SK-N-SH treated with all-trans-retinoic acid at 6 μM for 48 hours (cell line): ENCODE data around the gene SGK1.

Source experiments
- ATAC-seq: fragments of 200-7000 bp; cut with Tn5 transposase; 3 replicates; pipeline ENCODE4 v1.9.1; 2020; ENCODE audit warnings: mild to moderate bottlenecking, moderate library complexity
- CSDC2 ChIP-seq: fragments of 250-450 bp; sonication (Bioruptor Pico); IDR thresholded peaks from 2 replicates; pipeline ENCODE4 v1.5.0; 2020; ENCODE audit warnings: mild to moderate bottlenecking, moderate library complexity
- GLIS3 ChIP-seq: fragments of 250-450 bp; sonication (Bioruptor Pico); IDR thresholded peaks from 2 replicates; pipeline ENCODE4 v1.5.0; 2020; ENCODE audit warnings: mild to moderate bottlenecking, moderate library complexity
- ISL1 ChIP-seq: fragments of 250-450 bp; sonication (Bioruptor Pico); IDR thresholded peaks from 2 replicates; pipeline ENCODE4 v2.1.2; 2022; ENCODE audit warnings: mild to moderate bottlenecking, moderate library complexity
- PPARA ChIP-seq: fragments of 250-450 bp; sonication (Bioruptor Pico); IDR thresholded peaks from 2 replicates; pipeline ENCODE4 v1.5.0; 2020; ENCODE audit warnings: mild to moderate bottlenecking, borderline replicate concordance
- RARB ChIP-seq: fragments of 250-450 bp; sonication (Bioruptor Pico); IDR thresholded peaks from 2 replicates; pipeline ENCODE4 v1.8.0; 2021; ENCODE audit warnings: mild to moderate bottlenecking, moderate library complexity
- TCF4 ChIP-seq: fragments of 250-450 bp; sonication (Bioruptor Pico); IDR thresholded peaks from 2 replicates; pipeline ENCODE4 v1.8.0; 2021; ENCODE audit warnings: mild to moderate bottlenecking, moderate library complexity, borderline replicate concordance
- ZC3H10 ChIP-seq: fragments of 250-450 bp; sonication (Bioruptor Pico); IDR thresholded peaks from 2 replicates; pipeline ENCODE4 v1.5.1; 2021; ENCODE audit warnings: mild to moderate bottlenecking, moderate library complexity
- ZFP3 ChIP-seq: fragments of 250-450 bp; sonication (Bioruptor Pico); IDR thresholded peaks from 2 replicates; pipeline ENCODE4 v1.5.0; 2020; ENCODE audit warnings: mild to moderate bottlenecking, moderate library complexity
- ZNF565 ChIP-seq: fragments of 450-650 bp; formaldehyde crosslinking; conservative IDR thresholded peaks from 2 replicates; pipeline ENCODE4 v1.5.0; 2020; ENCODE audit warnings: low read depth, mild to moderate bottlenecking, moderate library complexity
- ZNF8 ChIP-seq: fragments of 450-650 bp; formaldehyde crosslinking; IDR thresholded peaks from 2 replicates; pipeline ENCODE4 v1.5.0; 2020; ENCODE audit warnings: mild to moderate bottlenecking, moderate library complexity
- TF ChIP-seq, protein P1 (sequence below): fragments of 250-450 bp; sonication (Bioruptor Pico); IDR thresholded peaks from 2 replicates; pipeline ENCODE4 v1.5.1; 2021; ENCODE audit warnings: mild to moderate bottlenecking, moderate library complexity
- TF ChIP-seq, protein P2 (sequence below): fragments of 250-450 bp; sonication (Bioruptor Pico); IDR thresholded peaks from 2 replicates; pipeline ENCODE4 v1.5.1; 2020; ENCODE audit warnings: low read depth, mild to moderate bottlenecking, moderate library complexity
- TF ChIP-seq, protein P3 (sequence below): fragments of 250-450 bp; sonication (Bioruptor Pico); IDR thresholded peaks from 2 replicates; pipeline ENCODE4 v1.8.0; 2020; ENCODE audit warnings: mild to moderate bottlenecking, moderate library complexity, borderline replicate concordance
- TF ChIP-seq, protein P4 (sequence below): fragments of 250-450 bp; sonication (Bioruptor Pico); IDR thresholded peaks from 2 replicates; pipeline ENCODE4 v1.5.0; 2020; ENCODE audit warnings: mild to moderate bottlenecking, moderate library complexity

Gene SGK1

DNA sequence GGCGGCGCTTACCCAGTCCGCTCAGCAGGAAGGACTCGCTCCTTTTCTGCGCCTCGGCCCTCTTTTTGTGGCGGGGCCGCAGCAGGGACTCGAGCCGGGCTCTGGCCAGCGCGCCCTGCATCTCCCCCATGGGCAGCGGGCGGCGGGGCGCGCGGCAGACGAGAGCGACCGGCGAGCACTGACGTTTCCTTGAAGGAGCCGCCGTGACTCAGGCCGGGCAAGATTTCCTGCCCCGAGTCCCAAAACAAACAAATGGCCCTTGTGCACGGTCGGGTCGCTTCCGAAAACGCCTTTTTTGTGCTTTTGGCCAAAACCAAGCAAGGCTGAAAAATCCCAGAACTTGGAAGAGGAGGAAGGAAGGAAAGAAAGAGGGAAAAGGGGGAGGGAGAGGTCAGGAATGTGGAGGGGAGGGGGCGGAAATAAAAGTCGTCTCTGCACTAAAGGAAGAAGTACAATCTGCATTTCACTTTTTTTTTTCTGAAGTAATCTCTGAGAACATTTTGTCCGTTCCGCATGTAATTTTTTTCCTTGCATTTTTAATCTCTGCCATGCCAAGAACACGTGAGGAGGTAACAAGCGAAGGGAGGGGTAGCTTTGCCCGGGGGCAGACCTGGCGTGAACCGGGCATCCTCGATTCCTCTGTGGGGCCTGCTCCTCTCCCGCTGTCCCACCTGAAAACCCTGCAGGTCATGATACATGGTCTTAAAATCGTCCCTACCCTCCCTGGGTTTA is 142.2 kb downstream of the SGK1 start:
- ATAC-seq, result peak; percentile 38
- TF ChIP-seq RARB (no peak), ZNF565 (CRISPR knock-in tag) (no peak), PPARA (CRISPR knock-in tag) (no peak), TCF4 (CRISPR knock-in tag) (no peak), GLIS3 (CRISPR knock-in tag) (no peak), ZFP3 (CRISPR knock-in tag) (no peak), ZNF8 (no peak), ZC3H10 (no peak)
- TF ChIP-seq, protein P1, sequence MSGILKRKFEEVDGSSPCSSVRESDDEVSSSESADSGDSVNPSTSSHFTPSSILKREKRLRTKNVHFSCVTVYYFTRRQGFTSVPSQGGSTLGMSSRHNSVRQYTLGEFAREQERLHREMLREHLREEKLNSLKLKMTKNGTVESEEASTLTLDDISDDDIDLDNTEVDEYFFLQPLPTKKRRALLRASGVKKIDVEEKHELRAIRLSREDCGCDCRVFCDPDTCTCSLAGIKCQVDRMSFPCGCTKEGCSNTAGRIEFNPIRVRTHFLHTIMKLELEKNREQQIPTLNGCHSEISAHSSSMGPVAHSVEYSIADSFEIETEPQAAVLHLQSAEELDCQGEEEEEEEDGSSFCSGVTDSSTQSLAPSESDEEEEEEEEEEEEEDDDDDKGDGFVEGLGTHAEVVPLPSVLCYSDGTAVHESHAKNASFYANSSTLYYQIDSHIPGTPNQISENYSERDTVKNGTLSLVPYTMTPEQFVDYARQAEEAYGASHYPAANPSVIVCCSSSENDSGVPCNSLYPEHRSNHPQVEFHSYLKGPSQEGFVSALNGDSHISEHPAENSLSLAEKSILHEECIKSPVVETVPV (CRISPR knock-in tag), result no peak
- TF ChIP-seq, protein P2, sequence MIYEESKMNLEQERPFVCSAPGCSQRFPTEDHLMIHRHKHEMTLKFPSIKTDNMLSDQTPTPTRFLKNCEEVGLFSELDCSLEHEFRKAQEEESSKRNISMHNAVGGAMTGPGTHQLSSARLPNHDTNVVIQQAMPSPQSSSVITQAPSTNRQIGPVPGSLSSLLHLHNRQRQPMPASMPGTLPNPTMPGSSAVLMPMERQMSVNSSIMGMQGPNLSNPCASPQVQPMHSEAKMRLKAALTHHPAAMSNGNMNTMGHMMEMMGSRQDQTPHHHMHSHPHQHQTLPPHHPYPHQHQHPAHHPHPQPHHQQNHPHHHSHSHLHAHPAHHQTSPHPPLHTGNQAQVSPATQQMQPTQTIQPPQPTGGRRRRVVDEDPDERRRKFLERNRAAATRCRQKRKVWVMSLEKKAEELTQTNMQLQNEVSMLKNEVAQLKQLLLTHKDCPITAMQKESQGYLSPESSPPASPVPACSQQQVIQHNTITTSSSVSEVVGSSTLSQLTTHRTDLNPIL (CRISPR knock-in tag), result no peak
- TF ChIP-seq, protein P3, sequence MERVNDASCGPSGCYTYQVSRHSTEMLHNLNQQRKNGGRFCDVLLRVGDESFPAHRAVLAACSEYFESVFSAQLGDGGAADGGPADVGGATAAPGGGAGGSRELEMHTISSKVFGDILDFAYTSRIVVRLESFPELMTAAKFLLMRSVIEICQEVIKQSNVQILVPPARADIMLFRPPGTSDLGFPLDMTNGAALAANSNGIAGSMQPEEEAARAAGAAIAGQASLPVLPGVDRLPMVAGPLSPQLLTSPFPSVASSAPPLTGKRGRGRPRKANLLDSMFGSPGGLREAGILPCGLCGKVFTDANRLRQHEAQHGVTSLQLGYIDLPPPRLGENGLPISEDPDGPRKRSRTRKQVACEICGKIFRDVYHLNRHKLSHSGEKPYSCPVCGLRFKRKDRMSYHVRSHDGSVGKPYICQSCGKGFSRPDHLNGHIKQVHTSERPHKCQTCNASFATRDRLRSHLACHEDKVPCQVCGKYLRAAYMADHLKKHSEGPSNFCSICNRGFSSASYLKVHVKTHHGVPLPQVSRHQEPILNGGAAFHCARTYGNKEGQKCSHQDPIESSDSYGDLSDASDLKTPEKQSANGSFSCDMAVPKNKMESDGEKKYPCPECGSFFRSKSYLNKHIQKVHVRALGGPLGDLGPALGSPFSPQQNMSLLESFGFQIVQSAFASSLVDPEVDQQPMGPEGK (CRISPR knock-in tag), result no peak; the same call in 1 of the 2 replicates

DNA sequence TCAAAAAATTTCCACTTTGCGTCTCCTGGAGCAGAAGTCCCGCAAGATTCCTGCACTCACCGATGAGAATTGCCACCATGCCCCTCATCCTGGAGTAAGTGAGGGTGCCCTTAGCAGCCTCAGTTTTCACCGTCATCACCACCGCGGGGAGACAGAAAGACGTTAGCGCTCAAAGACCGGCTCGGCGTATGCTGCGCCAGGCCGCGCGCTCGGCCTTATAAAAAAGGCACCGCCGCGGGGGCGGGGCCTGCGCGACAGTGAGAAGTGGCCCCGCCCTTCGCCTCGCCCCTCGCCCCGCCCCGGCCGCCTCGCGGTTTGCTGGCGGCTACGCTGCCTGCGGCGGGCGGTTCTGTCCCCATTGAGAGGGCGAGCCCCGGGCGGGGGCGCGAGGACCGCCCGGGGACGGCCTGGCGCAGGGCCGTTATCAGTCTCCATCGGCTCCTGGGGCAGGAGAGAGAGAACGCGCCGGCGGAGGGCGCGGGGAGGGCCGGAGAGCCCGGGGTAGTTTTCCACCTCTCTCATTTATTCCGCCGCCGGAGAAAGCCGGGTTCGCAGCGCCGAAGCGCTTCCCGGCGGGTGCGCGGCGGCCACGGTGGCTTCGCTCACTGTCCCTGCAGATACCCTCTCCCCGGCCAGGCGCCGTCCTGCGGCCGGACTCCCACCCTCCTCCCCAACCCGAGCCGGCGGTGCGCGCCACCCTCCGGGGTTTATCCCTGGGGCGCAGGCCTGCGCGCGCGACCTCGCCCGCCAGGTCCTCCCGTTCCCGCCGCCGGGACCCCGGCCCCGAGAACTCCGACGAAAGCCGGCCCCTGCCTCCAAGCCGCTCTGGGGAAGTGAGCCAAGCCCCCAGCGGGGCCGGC is 143.0 kb downstream of the SGK1 start:
- ATAC-seq, result peak; percentile 77
- peak; percentile 58; the same call in 1 of the 2 replicates for TF ChIP-seq ZFP3 (CRISPR knock-in tag)
- TF ChIP-seq, protein P4, sequence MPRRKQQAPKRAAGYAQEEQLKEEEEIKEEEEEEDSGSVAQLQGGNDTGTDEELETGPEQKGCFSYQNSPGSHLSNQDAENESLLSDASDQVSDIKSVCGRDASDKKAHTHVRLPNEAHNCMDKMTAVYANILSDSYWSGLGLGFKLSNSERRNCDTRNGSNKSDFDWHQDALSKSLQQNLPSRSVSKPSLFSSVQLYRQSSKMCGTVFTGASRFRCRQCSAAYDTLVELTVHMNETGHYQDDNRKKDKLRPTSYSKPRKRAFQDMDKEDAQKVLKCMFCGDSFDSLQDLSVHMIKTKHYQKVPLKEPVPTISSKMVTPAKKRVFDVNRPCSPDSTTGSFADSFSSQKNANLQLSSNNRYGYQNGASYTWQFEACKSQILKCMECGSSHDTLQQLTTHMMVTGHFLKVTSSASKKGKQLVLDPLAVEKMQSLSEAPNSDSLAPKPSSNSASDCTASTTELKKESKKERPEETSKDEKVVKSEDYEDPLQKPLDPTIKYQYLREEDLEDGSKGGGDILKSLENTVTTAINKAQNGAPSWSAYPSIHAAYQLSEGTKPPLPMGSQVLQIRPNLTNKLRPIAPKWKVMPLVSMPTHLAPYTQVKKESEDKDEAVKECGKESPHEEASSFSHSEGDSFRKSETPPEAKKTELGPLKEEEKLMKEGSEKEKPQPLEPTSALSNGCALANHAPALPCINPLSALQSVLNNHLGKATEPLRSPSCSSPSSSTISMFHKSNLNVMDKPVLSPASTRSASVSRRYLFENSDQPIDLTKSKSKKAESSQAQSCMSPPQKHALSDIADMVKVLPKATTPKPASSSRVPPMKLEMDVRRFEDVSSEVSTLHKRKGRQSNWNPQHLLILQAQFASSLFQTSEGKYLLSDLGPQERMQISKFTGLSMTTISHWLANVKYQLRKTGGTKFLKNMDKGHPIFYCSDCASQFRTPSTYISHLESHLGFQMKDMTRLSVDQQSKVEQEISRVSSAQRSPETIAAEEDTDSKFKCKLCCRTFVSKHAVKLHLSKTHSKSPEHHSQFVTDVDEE (CRISPR knock-in tag), result peak; percentile 57; the same call in 1 of the 2 replicates
- no peak for TF ChIP-seq ZC3H10
- TF ChIP-seq, protein P1 (CRISPR knock-in tag), result 0 out of 2 replicates have a peak, but pooled peaks have one; percentile 43
- TF ChIP-seq PPARA (CRISPR knock-in tag), result no peak
- 0 out of 2 replicates have a peak, but pooled peaks have one; percentile 12 for TF ChIP-seq GLIS3 (CRISPR knock-in tag)
- peak; percentile 65; the same call in 1 of the 2 replicates for TF ChIP-seq CSDC2
- TF ChIP-seq, protein P2 (CRISPR knock-in tag), result 0 out of 2 replicates have a peak, but pooled peaks have one; percentile 19
- TF ChIP-seq, all 23 proteins: peak for 6

DNA sequence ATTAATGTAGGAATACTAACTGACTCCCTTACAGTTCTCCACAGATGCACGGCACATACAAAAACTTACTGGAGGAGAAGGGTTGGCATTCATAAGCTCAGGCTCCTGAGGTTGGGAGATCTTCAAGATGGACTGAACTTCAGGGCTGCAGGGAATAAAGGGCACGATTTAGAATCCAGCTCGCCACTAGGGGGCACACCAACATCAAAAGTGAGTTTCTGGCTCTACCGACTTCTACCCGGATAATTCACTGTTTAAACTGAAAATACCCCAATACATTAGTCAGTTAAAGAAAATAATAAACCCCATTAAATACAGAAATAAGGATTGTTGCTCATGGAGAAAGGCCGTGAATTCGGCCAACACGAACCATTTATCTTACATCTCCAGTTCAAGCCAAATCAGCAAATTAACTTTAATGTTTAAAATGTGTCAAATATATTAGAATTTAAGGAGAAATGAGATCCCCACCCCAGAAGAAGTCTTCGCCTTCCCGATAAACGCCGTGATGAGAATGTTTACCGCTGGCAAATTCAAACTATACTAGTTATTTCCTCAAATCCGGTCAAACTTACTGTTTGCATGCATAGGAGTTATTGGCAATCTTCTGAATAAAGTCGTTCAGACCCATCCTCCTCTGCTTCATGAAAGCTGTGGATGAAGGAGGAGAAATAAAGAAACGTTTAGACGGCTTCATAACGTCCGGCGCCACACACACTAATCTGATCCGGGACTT is 143.8 kb downstream of the SGK1 start:
- TF ChIP-seq, protein P4 (CRISPR knock-in tag), result peak; percentile 26; the same call in 1 of the 2 replicates
- TF ChIP-seq ISL1 (CRISPR knock-in tag), result no peak
- peak; percentile 44 for ATAC-seq
